Hematopoietic multipotent progenitor cell treated with erythropoietin and hydrocortisone succinate and interleukin-3 and kit ligand, for 8 days (in vitro differentiated cells): ENCODE measurements around the gene RASGRF2.
A peak's percentile ranks its signal among the peaks of the same experiment; 100 is the strongest.

Experiments
- DNase-seq: peaks from one replicate; pipeline ENCODE4 v3.0.0-alpha.2; 2015

RASGRF2 gene

DNA sequence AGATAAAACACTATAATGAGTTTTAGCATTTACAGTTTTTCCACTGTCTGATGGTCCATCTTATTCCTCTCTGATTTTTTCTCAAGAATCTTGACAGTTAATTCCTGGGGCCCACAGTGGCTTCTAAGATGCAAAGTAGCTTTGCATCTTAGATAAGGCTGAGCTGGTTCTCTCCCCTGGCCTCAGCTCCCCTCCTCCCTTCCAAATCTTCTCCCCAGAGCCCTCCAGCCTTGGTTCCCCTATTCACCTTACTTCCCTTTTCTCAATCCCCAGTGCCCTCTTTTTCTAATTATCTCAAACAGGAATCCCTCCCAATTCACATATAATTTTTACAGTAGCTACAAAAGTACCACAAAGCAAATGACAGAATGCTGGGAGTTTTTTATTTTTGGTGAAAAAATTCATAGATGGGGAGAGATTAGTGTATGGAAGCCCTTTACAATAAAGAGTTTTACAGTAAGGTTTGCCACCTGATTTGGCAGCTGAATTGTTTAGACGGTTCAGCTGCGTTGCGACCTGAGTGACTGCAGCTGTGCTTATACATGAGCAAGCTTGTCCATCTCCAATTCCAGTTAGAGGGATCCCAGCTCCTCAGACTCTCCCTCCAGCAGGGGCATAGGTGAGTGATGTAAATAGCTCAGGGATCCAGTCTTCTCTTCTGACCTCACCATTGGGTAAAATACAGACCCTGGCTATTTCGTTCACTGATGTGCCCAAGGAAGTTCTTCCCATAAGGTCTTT, 221.6 kb downstream of the RASGRF2 start:
- DNase-seq: no peak

DNA sequence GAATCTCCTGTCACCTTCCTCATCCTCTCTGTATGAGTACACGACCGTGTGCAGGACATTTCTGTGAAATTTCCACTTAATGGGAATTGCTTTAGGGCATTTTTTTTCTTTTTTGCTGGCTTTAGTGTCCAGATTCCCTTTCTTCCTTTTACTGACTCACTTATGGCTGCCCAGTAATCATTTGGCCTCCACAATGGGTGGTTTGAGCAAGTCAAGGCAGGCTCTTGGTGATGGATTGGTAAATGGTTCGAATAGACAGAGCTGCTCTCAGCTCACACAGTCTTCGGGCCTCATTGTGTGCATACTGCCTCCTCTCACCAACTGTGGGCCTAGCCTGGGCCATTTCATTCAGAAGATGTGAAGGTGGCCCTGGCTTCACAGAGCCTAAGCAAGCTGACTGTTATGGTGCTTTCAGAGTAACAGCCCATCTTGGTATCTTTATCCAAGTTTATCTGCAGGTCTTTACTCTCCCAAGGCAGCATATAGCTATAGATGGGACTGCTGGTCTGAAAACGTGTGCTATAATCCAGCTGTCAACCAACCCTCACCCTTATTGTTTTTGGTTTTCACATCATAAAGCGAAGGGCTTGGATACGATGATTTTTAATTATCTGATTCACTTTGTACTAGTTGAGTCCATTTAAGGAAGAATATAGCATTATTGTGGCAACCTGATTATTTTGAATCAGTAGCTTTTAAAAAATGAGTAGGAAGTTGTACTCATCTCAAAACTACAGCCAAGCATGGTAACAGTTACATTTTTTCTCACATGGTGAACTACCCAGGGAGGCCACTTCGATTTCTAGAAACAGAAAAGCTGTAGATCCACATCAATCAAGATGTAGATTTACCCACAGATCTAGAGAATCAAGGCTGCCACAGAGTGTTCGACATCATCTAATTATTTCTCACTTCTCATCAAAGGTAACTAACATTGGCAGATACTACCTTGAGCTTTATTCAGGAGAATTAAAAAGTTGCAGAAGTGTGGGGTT, 222.5 kb downstream of the RASGRF2 start:
- DNase-seq: no peak

- DNase-seq: no peak
Observed at GRCh38 chr5:81183811-81184748, 223.9 kb downstream of the RASGRF2 start.

- DNase-seq: no peak
Observed at GRCh38 chr5:81184749-81185110, 224.6 kb downstream of the RASGRF2 start.

GRCh38 chr5:81187885-81188284, 227.7 kb downstream of the RASGRF2 start:
- DNase-seq: no peak

DNA sequence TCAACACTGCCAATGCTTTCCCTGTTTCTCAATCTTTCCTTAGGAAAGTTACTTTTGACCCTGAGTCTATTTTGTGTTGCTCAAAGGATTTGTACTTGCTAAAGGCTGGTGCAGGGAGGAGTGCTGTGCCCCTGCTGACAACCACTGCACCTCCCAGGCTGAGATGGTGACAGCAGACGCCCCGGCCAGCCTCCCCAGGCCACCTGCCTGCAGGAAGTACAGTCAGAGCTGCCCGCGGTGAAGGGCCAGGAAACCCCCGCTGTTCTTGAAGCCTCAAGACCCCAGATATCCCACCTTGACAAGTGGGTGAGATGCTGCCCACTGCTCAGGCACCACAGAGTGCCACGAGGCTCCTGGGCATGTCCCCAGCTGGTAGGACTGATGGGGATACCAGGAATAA, 228.8 kb downstream of the RASGRF2 start:
- no peak for DNase-seq

DNA sequence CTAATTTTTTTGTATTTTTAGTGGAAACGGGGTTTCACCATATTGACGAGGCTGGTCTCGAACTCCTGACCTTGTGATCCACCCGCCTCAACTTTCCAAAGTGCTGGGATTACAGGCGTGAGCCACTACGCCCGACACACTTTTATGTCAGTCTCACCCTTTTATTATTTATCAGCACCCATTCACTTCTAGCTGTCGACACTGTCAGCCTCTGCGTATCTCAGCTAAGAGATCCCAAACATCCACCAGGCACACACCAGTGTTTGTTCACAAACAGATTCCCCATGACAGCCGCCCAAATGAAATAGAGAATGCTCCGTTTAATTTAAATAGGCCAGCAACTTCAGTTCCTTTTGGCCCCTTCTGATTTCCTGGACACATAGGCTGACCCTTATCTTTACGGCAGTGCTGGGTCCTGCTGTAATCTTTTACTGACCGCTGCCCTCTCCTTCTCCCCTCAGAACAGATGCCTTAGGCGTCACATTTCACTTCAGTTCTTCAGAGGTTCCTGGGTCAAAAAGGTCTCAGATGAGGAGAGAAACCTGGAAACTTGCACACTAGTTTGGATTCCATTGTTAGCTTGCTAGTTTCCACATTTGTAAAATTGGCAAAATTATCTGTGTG, 229.8 kb downstream of the RASGRF2 start:
- DNase-seq: no peak

GRCh38 chr5:81191726-81192372, 231.7 kb downstream of the RASGRF2 start:
- DNase-seq: no peak

GRCh38 chr5:81192373-81192750, 232.2 kb downstream of the RASGRF2 start:
- no peak for DNase-seq

DNA sequence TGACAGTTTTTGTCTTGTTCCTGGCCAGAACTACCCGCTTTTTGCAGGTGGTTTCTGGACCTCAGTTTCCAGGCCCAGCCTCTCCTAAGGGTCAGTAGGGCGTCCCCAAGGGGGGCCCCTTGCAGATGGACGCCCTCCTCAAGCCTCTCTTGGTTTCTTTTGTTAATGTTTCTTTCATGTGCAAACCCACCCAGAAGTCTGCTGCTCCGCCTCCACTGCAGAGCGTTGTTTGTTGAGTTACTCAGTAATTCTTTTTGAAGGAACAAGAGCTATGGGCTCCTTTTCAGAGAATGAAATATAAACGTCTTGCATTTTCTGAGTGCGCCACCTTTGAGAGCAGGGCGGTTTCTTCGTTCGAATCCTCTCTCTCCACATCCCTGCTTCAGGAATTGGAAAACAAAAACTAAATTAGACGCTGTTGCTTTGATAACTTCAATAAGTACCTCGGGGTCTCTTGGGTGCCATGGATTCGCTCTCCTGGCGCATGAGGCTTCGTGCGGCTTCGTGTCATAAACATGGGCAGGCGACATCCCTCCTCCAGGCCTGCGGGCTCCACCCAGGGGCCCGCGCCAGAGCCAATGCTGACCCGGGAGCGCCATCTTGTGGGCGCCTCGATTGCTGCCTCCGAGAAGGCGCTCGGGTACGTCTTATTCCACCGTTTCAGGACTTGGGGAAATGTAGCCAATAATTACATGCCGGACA, 234.6 kb downstream of the RASGRF2 start:
- peak; percentile 76 for DNase-seq

- no peak for DNase-seq
Observed at GRCh38 chr5:81195335-81195929, 235.3 kb downstream of the RASGRF2 start.

DNA sequence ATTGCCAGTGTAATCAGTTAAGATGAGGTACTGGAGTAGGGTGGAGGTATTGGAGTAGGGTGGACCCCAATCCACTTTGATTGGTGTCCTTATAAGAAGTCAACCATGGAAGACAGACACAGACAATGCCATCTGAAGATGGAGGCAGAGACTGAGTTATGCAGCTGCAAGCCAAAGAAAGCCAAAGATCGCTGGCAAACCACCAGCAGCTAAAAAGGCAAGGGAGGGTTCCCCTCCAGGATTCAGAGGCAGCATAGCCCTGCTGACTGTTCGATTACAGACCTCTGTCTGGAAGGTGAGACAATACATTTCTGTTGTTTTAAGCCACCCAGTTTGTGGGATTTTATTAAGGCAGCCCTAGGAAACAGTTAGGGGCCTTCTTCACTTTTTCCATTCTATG, 242.5 kb downstream of the RASGRF2 start:
- no peak for DNase-seq

GRCh38 chr5:81203729-81204128, 243.6 kb downstream of the RASGRF2 start:
- no peak for DNase-seq

DNA sequence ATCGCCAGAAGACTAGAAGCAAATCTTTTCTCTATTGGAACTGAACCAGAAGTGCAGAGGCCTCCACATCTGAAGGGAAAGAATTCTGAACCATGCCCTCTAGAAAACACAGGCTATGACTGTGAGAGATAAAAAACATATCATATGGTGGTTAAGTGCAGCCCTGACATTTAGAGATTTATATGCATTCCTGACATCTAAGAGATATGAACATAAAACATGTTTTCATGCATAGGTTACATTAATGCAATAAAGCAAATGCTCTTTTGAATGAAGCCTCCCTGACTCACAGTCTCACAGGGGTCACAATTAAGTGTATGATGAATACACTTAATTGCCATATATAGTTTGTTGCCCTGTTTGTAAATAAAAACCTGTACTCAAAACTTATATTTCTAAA, 244.0 kb downstream of the RASGRF2 start:
- DNase-seq: no peak

- DNase-seq: no peak
Observed at GRCh38 chr5:81205058-81205457, 244.9 kb downstream of the RASGRF2 start.

DNA sequence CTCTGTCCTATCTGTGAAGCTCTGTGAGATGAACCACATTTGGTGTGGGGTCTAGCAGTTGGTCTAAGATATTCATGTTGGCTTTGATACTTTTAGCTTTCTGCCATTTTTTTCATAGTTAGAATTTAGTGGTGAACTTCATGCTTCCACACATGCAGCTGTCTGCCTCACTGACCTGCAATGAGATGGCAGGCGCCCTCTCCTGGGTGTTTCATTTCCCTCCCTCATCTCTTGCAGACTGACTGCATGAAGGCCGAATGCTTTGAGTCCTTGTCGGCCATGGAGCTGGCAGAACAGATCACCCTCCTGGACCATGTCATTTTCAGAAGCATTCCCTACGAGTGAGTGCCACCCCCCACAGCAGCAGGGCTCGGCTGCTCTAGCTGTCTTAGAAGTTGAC, 246.8 kb downstream of the RASGRF2 start:
- no peak for DNase-seq

DNA sequence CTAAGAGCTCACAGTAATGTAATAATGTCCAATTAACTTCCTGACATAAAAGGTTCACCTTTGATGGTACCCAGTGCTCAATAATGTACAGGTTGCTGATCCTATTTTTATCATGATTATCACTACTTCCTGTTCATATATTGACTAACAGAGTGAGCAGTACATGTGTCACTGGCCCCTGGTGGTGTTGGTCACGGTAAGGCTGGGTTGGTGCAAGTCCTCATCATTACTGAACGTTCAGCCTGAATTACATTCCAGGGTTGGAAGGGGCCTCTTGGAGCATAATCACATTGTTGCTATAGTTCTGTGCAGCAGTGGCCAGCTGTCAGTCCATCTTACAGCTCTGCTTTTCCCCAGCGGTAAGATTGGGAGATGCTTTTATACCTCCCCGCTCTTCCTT, 248.7 kb downstream of the RASGRF2 start:
- DNase-seq: no peak

DNA sequence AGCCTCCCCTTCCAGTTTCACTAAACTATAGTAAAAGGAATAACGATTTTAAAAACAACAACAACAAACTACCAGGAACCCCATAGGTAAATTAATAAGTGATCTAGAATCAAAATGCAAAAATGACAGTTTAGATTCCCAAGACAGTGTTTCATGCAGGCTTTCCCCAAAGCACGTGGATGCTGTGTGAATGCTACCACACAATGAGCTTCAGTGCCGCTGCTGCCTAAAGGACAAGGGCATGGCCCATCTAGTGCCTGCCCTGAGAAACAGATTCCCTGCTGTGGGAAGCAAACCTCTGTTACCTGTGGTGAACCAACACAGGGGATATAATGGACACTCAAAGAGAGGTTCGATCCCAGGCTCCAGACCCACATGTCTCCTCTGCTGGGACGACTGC, 249.2 kb downstream of the RASGRF2 start:
- no peak for DNase-seq

GRCh38 chr5:81209869-81210493, 249.8 kb downstream of the RASGRF2 start:
- no peak for DNase-seq

DNA sequence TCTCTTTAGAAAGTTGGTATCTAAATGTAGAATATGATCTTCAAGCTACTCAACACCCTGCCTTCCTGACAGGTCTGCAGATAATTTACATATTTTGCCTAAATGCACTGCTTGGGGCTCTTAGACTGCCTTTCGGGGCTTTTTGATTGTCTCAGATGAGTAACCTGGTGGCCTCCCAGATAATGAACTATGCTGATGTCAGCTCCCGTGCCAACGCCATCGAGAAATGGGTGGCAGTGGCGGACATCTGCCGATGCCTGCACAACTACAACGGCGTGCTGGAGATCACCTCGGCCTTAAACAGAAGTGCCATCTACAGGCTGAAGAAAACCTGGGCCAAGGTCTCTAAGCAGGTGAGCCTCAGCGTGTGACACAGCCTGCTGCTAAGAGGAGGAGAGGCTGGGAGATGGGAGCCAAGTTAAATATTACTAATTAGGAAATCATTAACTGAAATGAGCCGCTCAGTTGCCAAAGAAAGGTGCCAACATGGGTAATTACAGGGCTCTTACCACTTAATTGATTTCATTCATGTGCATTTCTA, 252.1 kb downstream of the RASGRF2 start:
- DNase-seq: no peak
